H1 (cell line): ENCODE data around the gene LRRTM4. TPM values are rescaled to one million over a fixed set of nuclear protein-coding genes. Genes with fewer than 3 reads are reported as not detected.

Experiments
- CTCF ChIA-PET: fragments of 300-600 bp; sonication (Branson Sonifier 250); formaldehyde crosslinking; loops from one replicate; lab custom pipeline; 2021; ENCODE audit not compliant: partially characterized antibody; lab: Charles Lee
- POLR2A ChIA-PET: fragments of 300-600 bp; sonication (Branson Sonifier 250); formaldehyde crosslinking; loops from one replicate; lab custom pipeline; 2021; ENCODE audit warnings: inconsistent platforms; ENCODE audit not compliant: partially characterized antibody; lab: Charles Lee
- DNase-seq, 2 experiments: peaks; one replicate each; pipeline versions ENCODE4 v3.0.0 to v3.0.0-alpha.2; 2010 to 2022; ENCODE audit warnings: low spot score in 2 of 2, low read depth in 1 of 2, mixed read lengths in 1 of 2
- FAIRE-seq: peaks from 2 replicates; lab custom pipeline; 2011; peaks lifted over from hg19 to GRCh38; lab: Jason Lieb, UNC
- H2AFZ ChIP-seq: 2 replicates; pipeline ENCODE4 v1.8.1; 2012; ENCODE audit warnings: low read length, inconsistent platforms
- H2AK5ac ChIP-seq: 2 replicates; pipeline ENCODE4 v1.6.1; 2013; ENCODE audit warnings: low read depth, low read length
- H2BK120ac ChIP-seq: replicated peaks from 2 replicates; pipeline ENCODE3; 2013; ENCODE audit warnings: low read depth, low read length, inconsistent platforms
- H2BK12ac ChIP-seq: 2 replicates; pipeline ENCODE4 v1.6.1; 2013; ENCODE audit warnings: low read depth, low read length
- H2BK15ac ChIP-seq: 2 replicates; pipeline ENCODE4 v1.6.1; 2013; ENCODE audit warnings: low read length
- H2BK20ac ChIP-seq: 2 replicates; pipeline ENCODE4 v1.6.1; 2013; ENCODE audit warnings: low read length
- H2BK5ac ChIP-seq: 2 replicates; pipeline ENCODE4 v1.6.1; 2013; ENCODE audit warnings: low read depth, low read length
- H3K14ac ChIP-seq: 2 replicates; pipeline ENCODE4 v1.6.1; 2013; ENCODE audit warnings: inconsistent platforms; ENCODE audit not compliant: insufficient read length
- H3K18ac ChIP-seq: 2 replicates; pipeline ENCODE4 v1.6.1; 2013; ENCODE audit warnings: low read length; ENCODE audit errors: extremely low read depth
- H3K23ac ChIP-seq: 2 replicates; pipeline ENCODE4 v1.6.1; 2013; ENCODE audit warnings: inconsistent platforms; ENCODE audit not compliant: insufficient read length
- H3K23me2 ChIP-seq: 2 replicates; pipeline ENCODE4 v1.6.1; 2013; ENCODE audit warnings: low read depth, low read length
- H3K27ac ChIP-seq: 2 replicates; pipeline ENCODE4 v1.6.1; 2011; ENCODE audit warnings: low read depth, low read length, inconsistent platforms
- H3K27me3 ChIP-seq, 4 experiments: replicated peaks in 1 of 4; 1 replicate in 1 of 4; 2 replicates in 3 of 4; pipeline versions ENCODE4 v1.6.1 to v1.8.1; 2011 to 2013; ENCODE audit warnings: low read length in 3 of 4, mild to moderate bottlenecking in 3 of 4, inconsistent platforms in 2 of 4, mixed read lengths in 2 of 4, moderate library complexity in 1 of 4; ENCODE audit not compliant: control insufficient read depth in 3 of 4, insufficient read depth in 3 of 4; ENCODE audit errors: extremely low read depth in 1 of 4
- H3K36me3 ChIP-seq, 4 experiments: 2 replicates each; pipeline versions ENCODE4 v1.6.1 to v1.8.1; 2011 to 2013; ENCODE audit warnings: mild to moderate bottlenecking in 4 of 4, low read length in 3 of 4, moderate library complexity in 2 of 4, control low read depth in 1 of 4, inconsistent platforms in 1 of 4; ENCODE audit not compliant: insufficient read depth in 4 of 4, control insufficient read depth in 2 of 4
- H3K4ac ChIP-seq: replicated peaks from 2 replicates; pipeline ENCODE3; 2013; ENCODE audit warnings: low read length, low read depth, mixed read lengths, inconsistent platforms; ENCODE audit not compliant: insufficient read length
- H3K4me1 ChIP-seq, 4 experiments: replicated peaks in 1 of 4; 1 replicate in 1 of 4; 2 replicates in 3 of 4; pipeline versions ENCODE4 v1.6.1 to v1.8.1; 2011 to 2013; ENCODE audit warnings: low read length in 3 of 4, inconsistent platforms in 2 of 4, mixed read lengths in 1 of 4; ENCODE audit not compliant: insufficient read depth in 4 of 4, control insufficient read depth in 3 of 4
- H3K4me2 ChIP-seq, 2 experiments: 2 replicates each; pipeline versions ENCODE4 v1.6.1 to v1.8.1; 2011 to 2013; ENCODE audit warnings: low read depth in 2 of 2, low read length in 2 of 2, control low read depth in 1 of 2, inconsistent platforms in 1 of 2, mild to moderate bottlenecking in 1 of 2; ENCODE audit not compliant: insufficient read depth in 1 of 2
- H3K4me3 ChIP-seq, 4 experiments: fragments of 200-600, 300-600 bp in 1 of 4; sonication (generic), shearing (Covaris generic), sonication (Bioruptor Twin) in 1 of 4; 2 replicates each; pipeline versions ENCODE4 v1.5.1 to v1.8.1; 2011 to 2016; ENCODE audit warnings: low read length in 4 of 4, low read depth in 3 of 4, control low read depth in 2 of 4, inconsistent platforms in 2 of 4, mild to moderate bottlenecking in 2 of 4, mixed read lengths in 1 of 4, moderate library complexity in 1 of 4; ENCODE audit not compliant: insufficient read depth in 2 of 4; ENCODE audit errors: extremely low read depth in 1 of 4
- H3K56ac ChIP-seq: replicated peaks from 2 replicates; pipeline ENCODE3; 2013; ENCODE audit warnings: low read depth, mild to moderate bottlenecking, mixed read lengths, low read length, inconsistent platforms; ENCODE audit not compliant: insufficient read length
- H3K79me1 ChIP-seq: 2 replicates; pipeline ENCODE4 v1.6.1; 2013; ENCODE audit warnings: low read depth, low read length, control low read depth
- H3K79me2 ChIP-seq, 2 experiments: 2 replicates each; pipeline versions ENCODE4 v1.6.1 to v1.8.1; 2012 to 2013; ENCODE audit warnings: low read length in 2 of 2, mild to moderate bottlenecking in 2 of 2, inconsistent platforms in 1 of 2; ENCODE audit not compliant: insufficient read depth in 2 of 2, control insufficient read depth in 1 of 2
- H3K9ac ChIP-seq, 4 experiments: replicated peaks in 1 of 4; 1 replicate in 1 of 4; 2 replicates in 3 of 4; pipeline versions ENCODE4 v1.6.1 to v1.8.1; 2011 to 2013; ENCODE audit warnings: low read depth in 3 of 4, low read length in 3 of 4, control low read depth in 2 of 4, mild to moderate bottlenecking in 2 of 4, moderate library complexity in 2 of 4, inconsistent platforms in 1 of 4; ENCODE audit errors: extremely low read depth in 1 of 4
- H3K9me3 ChIP-seq, 2 experiments: 2 replicates each; pipeline versions ENCODE4 v1.6.1 to v1.8.1; 2012 to 2013; ENCODE audit warnings: mild to moderate bottlenecking in 2 of 2, moderate library complexity in 2 of 2, control low read depth in 1 of 2, inconsistent platforms in 1 of 2, low read depth in 1 of 2, low read length in 1 of 2, mixed read lengths in 1 of 2; ENCODE audit not compliant: insufficient read depth in 2 of 2
- H4K20me1 ChIP-seq, 2 experiments: replicated peaks in 1 of 2; 2 replicates each; pipeline versions ENCODE3 to v1.8.1; 2011 to 2013; ENCODE audit warnings: inconsistent platforms in 2 of 2, low read length in 2 of 2, mild to moderate bottlenecking in 1 of 2; ENCODE audit not compliant: insufficient read depth in 2 of 2, control insufficient read depth in 1 of 2
- H4K5ac ChIP-seq: 2 replicates; pipeline ENCODE4 v1.6.1; 2013; ENCODE audit warnings: low read length, low read depth, mixed read lengths, inconsistent platforms; ENCODE audit not compliant: insufficient read length
- H4K8ac ChIP-seq: 2 replicates; pipeline ENCODE4 v1.8.0; 2013; ENCODE audit warnings: mild to moderate bottlenecking, moderate library complexity, low read length, inconsistent platforms; ENCODE audit not compliant: insufficient read depth; ENCODE audit errors: extremely low read depth
- H4K91ac ChIP-seq: replicated peaks from 2 replicates; pipeline ENCODE3; 2013; ENCODE audit warnings: low read length, mixed read lengths, inconsistent platforms; ENCODE audit not compliant: insufficient read length
- SUZ12 ChIP-seq: fragments of 200-600 bp; sonication (generic); IDR thresholded peaks from 2 replicates; pipeline ENCODE4 v1.6.1; 2012; ENCODE audit warnings: mild to moderate bottlenecking, inconsistent platforms, low read length, moderate library complexity, mixed read lengths
- TBP ChIP-seq: IDR thresholded peaks from 2 replicates; pipeline ENCODE4 v1.6.1; 2011; ENCODE audit warnings: low read depth, low read length, improper control_type of control experiment
- USF2 ChIP-seq: IDR thresholded peaks from 2 replicates; pipeline ENCODE4 v1.6.1; 2011; ENCODE audit warnings: low read length, improper control_type of control experiment
- YY1 ChIP-seq: IDR thresholded peaks from 2 replicates; pipeline ENCODE4 v1.6.1; 2011; ENCODE audit warnings: low read depth, mild to moderate bottlenecking, low read length
- WGBS, 2 experiments: shearing (Covaris generic) in 1 of 2; methylation state at CpG; one replicate each; pipeline versions ENCODE4 v1.1.6 to v1.1.7; 2013 to 2015; ENCODE audit warnings: low lambda C conversion rate in 2 of 2, mixed read lengths in 2 of 2, inconsistent platforms in 1 of 2, low coverage in 1 of 2, missing lambda C conversion rate in 1 of 2; ENCODE audit not compliant: insufficient replicate concordance in 2 of 2, insufficient coverage in 1 of 2, insufficient read length in 1 of 2; ENCODE audit errors: extremely low coverage in 1 of 2, missing lambda C conversion rate in 1 of 2; 5-methylcytosine and 5-hydroxymethylcytosine counted together
- polyA plus RNA-seq, 7 experiments: library from polyadenylated mRNA; depleted of rRNA in 3 of 7; stranded (reverse) in 5 of 7; unstranded in 2 of 7; fragments of >200 nt in 5 of 7; fragments of 200-250 nt in 2 of 7; gene quantifications; 1 replicate in 5 of 7; 2 replicates in 1 of 7; 4 replicates in 1 of 7; pipeline versions ENCODE4 v1.2.1 to v1.2.3, GENCODE V29; 2011 to 2013; ENCODE audit warnings: missing spikeins in 2 of 7, mixed read lengths in 2 of 7
- total RNA-seq: library from RNA; stranded (reverse); fragmentation: NEBNext Ultra II Directional; extraction: Animal tissue kit (Norgen Biotek cat#: 25700); gene quantifications from 2 replicates; pipeline ENCODE4 v1.2.1, GENCODE V29; 2021

Gene LRRTM4
- total and polyA plus RNA-seq, 2 of the 8 experiments (the other 6 are each of a cell fraction or from before 2014, with no cell fraction given): 3.6 to 9.5 TPM

DNA sequence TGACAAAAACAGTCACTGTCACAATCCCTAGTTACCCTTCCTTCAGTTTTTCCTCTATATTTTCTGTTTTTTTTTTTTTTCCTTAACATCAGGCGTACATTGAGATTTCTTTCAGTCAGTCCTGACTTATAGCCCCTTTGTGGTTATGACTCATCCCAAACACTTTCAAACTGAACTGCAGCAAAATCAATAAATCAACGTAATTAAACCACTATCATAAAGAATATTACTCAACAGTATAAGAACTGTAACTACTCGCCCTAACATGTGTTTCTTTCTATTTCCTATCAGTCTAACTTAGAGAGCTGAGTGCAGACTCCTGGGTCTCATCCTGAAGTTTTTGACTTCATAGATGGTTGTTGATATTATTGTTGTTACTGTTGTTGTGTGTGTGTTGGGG lies 523.5 kb downstream of the LRRTM4 start:
- Histone ChIP-seq H3K4me2 (no peak overlapping the region), H3K36me3 (no peaks in the 10 kb centered on the region), H2AK5ac (no peak overlapping the region), H3K9ac (no peak overlapping the region), H4K20me1 (no peaks in the 10 kb centered on the region), H4K91ac (no peak overlapping the region), H2BK15ac (no peak overlapping the region), H3K27me3 (no peaks in the 10 kb centered on the region), H3K23ac (no peak overlapping the region), H2BK20ac (no peak overlapping the region), H2BK120ac (no peak overlapping the region), H3K14ac (no peak overlapping the region), H3K79me1 (no peaks in the 10 kb centered on the region), H3K56ac (no peak overlapping the region), H3K23me2 (no peaks in the 10 kb centered on the region), H3K79me2 (no peaks in the 10 kb centered on the region), H2BK12ac (no peak overlapping the region), H3K4me1 (no peaks in the 10 kb centered on the region), H4K5ac (no peak overlapping the region), H3K4me3 (no peak overlapping the region), H3K4ac (no peak overlapping the region), H3K9me3 (no peaks in the 10 kb centered on the region), H3K18ac (no peak overlapping the region), H2AFZ (no peak overlapping the region), H3K27ac (no peak overlapping the region), H2BK5ac (no peak overlapping the region), H4K8ac (no peak overlapping the region)
- POLR2A ChIA-PET: no interaction called here
- CTCF ChIA-PET: interaction anchor here (1.5 kb wide), 1 partner anchor 9 kb away, joined by 5 read pairs; no protein-coding TSS in a partner anchor
- DNase-seq (no peak), FAIRE-seq (no peak)
- 80% methylated on average over 3 of the region's 3 CpGs; no CpG with 5 or more reads in 1 of the 2 experiments for WGBS, 2 experiments
- TF ChIP-seq YY1 (no peak), USF2 (no peak), SUZ12 (no peak), TBP (no peak)
